Gastroesophageal sphincter (tissue), 4 donors: ENCODE measurements around the gene RHPN2. TPM values are rescaled to one million over a fixed set of nuclear protein-coding genes. Genes with fewer than 3 reads are reported as not detected.
"Not testable (repeated sequence)": the region's sequence is repeated elsewhere in the genome, so short reads cannot be mapped to it uniquely, and the experiment has no call there.

Experiments
- ATAC-seq: fragments of 150-250 bp; one replicate; pipeline ENCODE4 v1.9.1; 2016; ENCODE audit warnings: mild to moderate bottlenecking, moderate library complexity
- H3K27ac ChIP-seq, 4 donors: fragments of 200-600 bp; sonication (generic) in 3 of 4; 1 replicate in 3 of 4; 2 replicates in 1 of 4; pipeline ENCODE4 v1.5.1; 2016 to 2019
- H3K27me3 ChIP-seq: fragments of 200-600 bp; sonication (generic); one replicate; pipeline ENCODE4 v1.5.1; 2019
- H3K36me3 ChIP-seq, 2 donors: fragments of 200-600 bp; sonication (generic); one replicate each; pipeline ENCODE4 v1.5.1; 2019; ENCODE audit warnings: control low read depth in 1 of 2
- H3K4me1 ChIP-seq, 3 donors: fragments of 200-600 bp; sonication (generic); 1 replicate in 2 of 3; 2 replicates in 1 of 3; pipeline ENCODE4 v1.5.1; 2016 to 2019; ENCODE audit warnings: control low read depth in 2 of 3
- H3K4me3 ChIP-seq, 2 donors: fragments of 200-600 bp; sonication (generic); one replicate each; pipeline ENCODE4 v1.5.1; 2019; ENCODE audit warnings: mild to moderate bottlenecking in 1 of 2, moderate library complexity in 1 of 2
- H3K9me3 ChIP-seq, 3 donors: fragments of 200-600 bp; sonication (generic); one replicate each; pipeline ENCODE4 v1.5.1; 2017 to 2019; ENCODE audit warnings: control low read depth in 2 of 3
- CTCF ChIP-seq, 4 experiments: fragments of 200-600 bp in 2 of 4; fragments of 450-650 bp in 2 of 4; sonication (generic) in 1 of 4; IDR thresholded peaks; one replicate each; pipeline ENCODE4 v1.5.1; 2017 to 2019; ENCODE audit warnings: antibody characterized with exemption in 4 of 4, mild to moderate bottlenecking in 2 of 4, moderate library complexity in 2 of 4
- EP300 ChIP-seq: sonication (generic); formaldehyde crosslinking; IDR thresholded peaks from one replicate; pipeline ENCODE4 v1.6.1; 2017; ENCODE audit warnings: antibody characterized with exemption, mild to moderate bottlenecking
- POLR2A ChIP-seq, 2 donors: fragments of 450-650 bp; IDR thresholded peaks; one replicate each; pipeline ENCODE4 v1.6.1; 2017; ENCODE audit warnings: antibody characterized with exemption in 2 of 2, mild to moderate bottlenecking in 2 of 2, moderate library complexity in 1 of 2
- POLR2AphosphoS5 ChIP-seq: sonication (generic); formaldehyde crosslinking; IDR thresholded peaks from one replicate; pipeline ENCODE4 v1.6.1; 2017; ENCODE audit warnings: antibody characterized with exemption
- WGBS, 2 donors: methylation state at CpG; one replicate each; pipeline ENCODE4 v1.1.5; 2018; ENCODE audit warnings: low coverage in 1 of 2; 5-methylcytosine and 5-hydroxymethylcytosine counted together
- total RNA-seq, 4 donors: library from RNA; depleted of rRNA; stranded (reverse); fragments of >200 nt; gene quantifications; one replicate each; pipeline ENCODE4 v1.1.0, GENCODE V29; 2016

The RHPN2 gene
- total RNA-seq, 4 donors from 2014 or later, result 1.4 to 4.7 (median 2.1) TPM

DNA sequence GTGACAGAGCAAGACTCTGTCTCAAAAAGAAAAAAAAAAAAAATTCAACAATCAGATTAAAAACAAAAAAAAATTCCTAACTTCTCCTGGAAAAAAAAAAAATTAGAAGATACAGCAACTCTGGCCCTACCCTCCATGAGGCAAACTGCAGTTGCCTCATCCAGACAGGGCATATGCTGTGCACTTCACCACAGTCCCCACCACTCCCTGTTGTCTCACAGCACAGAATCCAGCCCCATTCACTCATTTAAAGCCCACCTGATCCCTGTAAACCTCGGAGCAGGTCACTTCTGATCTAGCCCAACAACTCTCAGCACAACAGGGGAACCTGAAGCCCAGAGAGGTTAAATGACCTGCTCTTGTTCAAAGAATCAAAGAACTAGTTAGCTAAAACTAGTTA is 24.9 kb downstream of the RHPN2 start:
- H3K9me3 ChIP-seq, result no peaks in the 10 kb centered on the region
- no peak overlapping the region for H3K4me3 ChIP-seq
- no peaks in the 10 kb centered on the region for H3K27me3 ChIP-seq
- no peak for TF ChIP-seq CTCF (IDR thresholded peaks at IDR 0.05)
- TF ChIP-seq EP300, result no peak
- TF ChIP-seq POLR2AphosphoS5, result no peak
- TF ChIP-seq POLR2A (IDR thresholded peaks at IDR 0.05), result no peak
- no peak overlapping the region for H3K27ac ChIP-seq
- ATAC-seq, result no peak
- no peaks in the 10 kb centered on the region for H3K36me3 ChIP-seq
- H3K4me1 ChIP-seq, result no peaks in the 10 kb centered on the region
- 89 to 100% methylated on average over 1 of the region's 1 CpG for WGBS, 2 donors

DNA sequence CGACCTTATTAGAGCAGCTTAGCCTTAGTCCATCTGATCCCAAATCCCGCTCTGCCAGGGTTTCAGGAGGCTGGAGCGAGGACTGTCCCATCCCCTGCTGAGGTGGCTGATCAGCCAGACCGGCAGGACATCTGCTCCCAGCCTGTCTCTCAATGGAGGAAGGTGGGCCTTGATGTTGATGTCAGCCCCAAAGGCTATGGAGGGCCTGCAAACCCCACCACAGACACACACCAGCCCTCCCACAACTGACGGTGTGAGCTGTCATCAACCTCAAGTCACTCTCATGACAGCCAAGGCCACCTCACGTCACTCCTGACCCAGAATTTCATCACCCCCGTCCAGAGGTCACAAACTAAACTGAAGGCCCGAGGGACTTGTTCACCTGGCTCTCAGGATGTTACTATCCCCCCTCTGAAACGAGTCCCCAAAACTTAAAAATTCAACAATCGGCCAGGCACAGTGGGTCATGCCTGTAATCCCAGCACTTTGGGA is 25.5 kb downstream of the RHPN2 start:
- TF ChIP-seq EP300 (no peak), POLR2AphosphoS5 (no peak), POLR2A (IDR thresholded peaks at IDR 0.05) (no peak), CTCF (IDR thresholded peaks at IDR 0.05) (no peak)
- 94% methylated on average over 3 of the region's 10 CpGs; no CpG with 5 or more reads in 1 of the 2 donors for WGBS, 2 donors
- no peaks in the 10 kb centered on the region for H3K4me1 ChIP-seq
- no peaks in the 10 kb centered on the region for H3K36me3 ChIP-seq
- H3K27ac ChIP-seq, result no peak overlapping the region
- ATAC-seq, result no peak
- H3K4me3 ChIP-seq, result no peak overlapping the region
- H3K27me3 ChIP-seq, result no peaks in the 10 kb centered on the region
- H3K9me3 ChIP-seq, result no peaks in the 10 kb centered on the region

GRCh38 chr19:33037168-33038025 is 27.3 kb downstream of the RHPN2 start:
- H3K27me3 ChIP-seq, H3K9me3 ChIP-seq, H3K4me3 ChIP-seq, H3K27ac ChIP-seq, H3K36me3 ChIP-seq, H3K4me1 ChIP-seq, ATAC-seq: not testable (repeated sequence)
- 80 to 88% methylated on average over 1 to 8 of the region's 18 CpGs for WGBS, 2 donors

DNA sequence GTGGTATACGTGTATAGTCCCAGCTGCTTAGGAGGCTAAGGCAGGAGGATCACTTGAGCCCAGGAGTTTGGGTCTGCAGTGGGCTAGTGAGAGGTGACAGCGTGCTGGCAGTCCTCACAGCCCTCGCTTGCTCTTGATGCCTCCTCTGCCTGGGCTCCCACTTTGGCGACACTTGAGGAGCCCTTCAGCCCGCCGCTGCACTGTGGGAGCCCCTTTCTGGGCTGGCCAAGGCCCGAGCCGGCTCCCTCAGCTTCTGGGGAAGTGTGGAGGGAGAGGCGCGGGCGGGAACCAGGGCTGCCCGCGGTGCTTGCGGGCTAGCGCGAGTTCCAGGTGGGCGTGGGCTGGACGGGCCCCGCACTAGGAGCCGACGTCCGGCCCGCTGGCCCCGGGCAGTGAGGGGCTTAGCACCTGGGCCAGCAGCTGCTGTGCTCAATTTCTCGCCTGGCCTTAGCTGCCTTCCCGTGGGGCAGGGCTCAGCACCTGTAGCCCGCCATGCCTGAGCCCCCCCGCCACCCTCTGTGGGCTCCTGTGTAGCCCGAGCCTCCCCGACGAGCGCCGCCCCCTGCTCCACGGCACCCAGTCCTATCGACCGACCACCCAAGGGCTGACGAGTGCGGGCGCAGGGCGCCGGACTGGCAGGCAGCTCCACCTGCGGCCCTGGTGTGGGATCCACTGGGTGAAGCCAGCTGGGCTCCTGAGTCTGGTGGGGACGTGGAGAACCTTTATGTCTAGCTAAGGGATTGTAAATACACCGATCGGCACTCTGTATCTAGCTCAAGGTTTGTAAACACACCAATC is 28.1 kb downstream of the RHPN2 start:
- not testable (repeated sequence) for H3K27ac ChIP-seq, H3K9me3 ChIP-seq, H3K36me3 ChIP-seq, H3K27me3 ChIP-seq, H3K4me3 ChIP-seq, H3K4me1 ChIP-seq, ATAC-seq
- WGBS, 2 donors, result 100% methylated on average over 1 of the region's 45 CpGs; no CpG with 5 or more reads in 1 of the 2 donors

- Histone ChIP-seq H3K9me3 (peaks cover 0 to under 1% (median 0%) of the 10 kb centered on the region in 3 donors), H3K36me3 (no peaks in the 10 kb centered on the region), H3K4me1 (no peaks in the 10 kb centered on the region), H3K4me3 (no peak overlapping the region), H3K27me3 (no peaks in the 10 kb centered on the region), H3K27ac (no peak overlapping the region)
- TF ChIP-seq POLR2AphosphoS5, result no peak
- no peak for TF ChIP-seq POLR2A (IDR thresholded peaks at IDR 0.05)
- WGBS, 2 donors, result 87 to 92% methylated on average over 2 to 8 of the region's 10 CpGs
- no peak for ATAC-seq
Measured at GRCh38 chr19:33035461-33035860, 29.2 kb downstream of the RHPN2 start.

GRCh38 chr19:33032218-33032781 is 32.4 kb downstream of the RHPN2 start:
- Histone ChIP-seq H3K4me3 (no peak overlapping the region), H3K4me1 (no peaks in the 10 kb centered on the region), H3K9me3 (peaks cover 0 to 21% (median 0%) of the 10 kb centered on the region in 3 donors), H3K27ac (no peak overlapping the region), H3K36me3 (no peaks in the 10 kb centered on the region), H3K27me3 (no peaks in the 10 kb centered on the region)
- no peak for ATAC-seq
- TF ChIP-seq CTCF (IDR thresholded peaks at IDR 0.05) (no peak), POLR2A (IDR thresholded peaks at IDR 0.05) (no peak), EP300 (no peak), POLR2AphosphoS5 (no peak)
- 76 to 79% methylated on average over 5 of the region's 8 CpGs for WGBS, 2 donors
